Activated naive CD4-positive, alpha-beta T cell treated with anti-CD3 and anti-CD28 coated beads, Interleukin-2, amount 10 ng/mL, durations not matched to agents 7 days and 5 days (primary cell): ENCODE data around the gene PLXNB1.
A peak's percentile ranks its signal among the peaks of the same experiment; 100 is the strongest.

Source experiments
- CTCF ChIA-PET: fragments of 350-600 bp; sonication (Branson Sonifier 250); formaldehyde crosslinking; loops from one replicate; lab custom pipeline; 2021; ENCODE audit warnings: antibody characterized with exemption; lab: Charles Lee
- DNase-seq: peaks from one replicate; pipeline ENCODE4 v3.0.0-alpha.2; 2020
- H3K27ac Mint-ChIP-seq: one replicate; pipeline ENCODE4 v1.8.0; 2021; ENCODE audit warnings: mild to moderate bottlenecking, moderate library complexity, mixed read lengths
- H3K27me3 Mint-ChIP-seq: one replicate; pipeline ENCODE4 v1.8.0; 2021; ENCODE audit warnings: mild to moderate bottlenecking, mixed read lengths
- H3K36me3 Mint-ChIP-seq: one replicate; pipeline ENCODE4 v1.8.0; 2021; ENCODE audit warnings: mixed read lengths
- H3K4me1 Mint-ChIP-seq: one replicate; pipeline ENCODE4 v1.8.0; 2021; ENCODE audit warnings: mixed read lengths
- H3K4me3 Mint-ChIP-seq: one replicate; pipeline ENCODE4 v1.8.0; 2021; ENCODE audit warnings: mild to moderate bottlenecking, moderate library complexity, mixed read lengths
- H3K9me3 Mint-ChIP-seq: one replicate; pipeline ENCODE4 v1.8.0; 2021; ENCODE audit warnings: mixed read lengths

PLXNB1 gene

DNA sequence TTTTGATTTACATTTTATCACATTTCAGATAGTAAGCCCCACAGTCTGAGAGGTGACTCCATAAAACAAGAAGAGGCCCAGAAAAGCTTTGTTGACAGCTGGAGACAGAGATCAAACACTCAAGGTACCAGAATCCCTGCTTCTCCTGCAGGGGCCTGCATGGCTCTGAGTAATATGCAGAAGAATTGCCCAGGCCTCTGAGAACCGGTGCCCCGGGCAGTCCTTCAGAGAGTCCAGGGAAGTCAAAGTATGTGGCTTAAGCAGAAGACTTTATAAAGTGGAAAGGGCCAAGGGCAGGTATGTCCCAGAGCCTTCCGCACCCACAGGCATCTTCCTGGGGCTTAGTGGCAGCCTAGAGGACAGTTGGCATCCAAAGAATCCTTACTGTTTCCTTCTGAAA, 29.4 kb upstream of the PLXNB1 start:
- CTCF ChIA-PET = interaction anchor here (1.6 to 3.9 kb wide), 3 partner anchors 23 to 48 kb away, joined by 4 to 22 read pairs (median 9); no protein-coding TSS in a partner anchor
- H3K36me3 Mint-ChIP-seq = peaks cover 30% of the 10 kb centered on the region
- H3K9me3 Mint-ChIP-seq = no peaks in the 10 kb centered on the region
- no peaks in the 10 kb centered on the region for H3K27me3 Mint-ChIP-seq
- no peak overlapping the region for H3K27ac Mint-ChIP-seq
- peak; percentile 8 for DNase-seq
- H3K4me3 Mint-ChIP-seq = no peak overlapping the region
- peaks cover 10% of the 10 kb centered on the region for H3K4me1 Mint-ChIP-seq

DNA sequence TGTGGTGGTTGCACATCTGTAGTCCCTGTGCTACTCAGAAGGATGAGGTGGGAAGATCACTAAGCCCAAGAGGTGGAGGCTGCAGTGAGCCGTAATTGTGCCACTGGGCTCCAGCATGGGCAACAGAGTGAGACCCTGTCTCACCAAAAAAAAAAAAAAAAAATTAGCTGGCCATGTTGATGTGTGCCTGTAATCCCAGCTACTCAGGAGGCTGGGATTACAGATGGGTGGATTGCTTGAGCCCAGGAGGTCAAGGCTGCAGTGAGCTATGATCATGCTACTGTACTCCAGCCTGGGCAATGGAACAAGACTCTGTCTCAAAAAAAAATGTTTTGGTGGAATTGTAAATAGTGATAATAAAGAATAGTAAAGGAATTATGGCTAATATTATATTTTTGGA, 26.6 kb upstream of the PLXNB1 start:
- CTCF ChIA-PET = interaction anchor here (3.9 kb wide), 1 partner anchor 21 kb away, joined by 22 read pairs; no protein-coding TSS in a partner anchor
- DNase-seq = peak; percentile 7
- peaks cover 48% of the 10 kb centered on the region for H3K36me3 Mint-ChIP-seq
- H3K27me3 Mint-ChIP-seq = no peaks in the 10 kb centered on the region
- H3K4me1 Mint-ChIP-seq = peaks cover 10% of the 10 kb centered on the region
- H3K4me3 Mint-ChIP-seq = no peak overlapping the region
- H3K27ac Mint-ChIP-seq = no peak overlapping the region
- H3K9me3 Mint-ChIP-seq = no peaks in the 10 kb centered on the region

DNA sequence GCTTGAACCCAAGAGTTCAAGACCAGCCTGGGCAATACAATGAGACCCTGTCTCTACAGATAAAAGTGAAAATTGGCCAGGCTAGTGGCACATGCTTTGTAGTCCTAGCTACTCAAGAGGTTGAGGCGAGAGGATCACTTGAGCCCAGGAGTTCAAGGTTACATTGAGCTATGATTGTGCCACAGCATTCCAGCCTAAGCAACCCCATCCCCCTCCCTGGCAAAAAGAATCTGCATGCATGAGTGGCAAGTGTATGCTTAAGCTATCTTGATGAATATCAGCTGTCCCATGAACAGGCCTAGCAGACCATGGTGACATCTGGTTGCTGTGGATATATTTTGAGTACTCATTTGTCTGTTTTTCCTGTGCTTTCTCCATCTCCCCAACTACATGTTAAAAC, 21.4 kb upstream of the PLXNB1 start:
- DNase-seq = no peak
- peaks cover 44% of the 10 kb centered on the region for H3K36me3 Mint-ChIP-seq
- CTCF ChIA-PET = interaction anchor here (1.1 to 2.8 kb wide), 3 partner anchors 13 to 102 kb away, joined by 3 to 16 read pairs (median 4); no protein-coding TSS in a partner anchor
- H3K4me1 Mint-ChIP-seq = peaks cover 26% of the 10 kb centered on the region
- no peak overlapping the region for H3K4me3 Mint-ChIP-seq
- no peaks in the 10 kb centered on the region for H3K27me3 Mint-ChIP-seq
- H3K27ac Mint-ChIP-seq = no peak overlapping the region
- H3K9me3 Mint-ChIP-seq = no peaks in the 10 kb centered on the region

DNA sequence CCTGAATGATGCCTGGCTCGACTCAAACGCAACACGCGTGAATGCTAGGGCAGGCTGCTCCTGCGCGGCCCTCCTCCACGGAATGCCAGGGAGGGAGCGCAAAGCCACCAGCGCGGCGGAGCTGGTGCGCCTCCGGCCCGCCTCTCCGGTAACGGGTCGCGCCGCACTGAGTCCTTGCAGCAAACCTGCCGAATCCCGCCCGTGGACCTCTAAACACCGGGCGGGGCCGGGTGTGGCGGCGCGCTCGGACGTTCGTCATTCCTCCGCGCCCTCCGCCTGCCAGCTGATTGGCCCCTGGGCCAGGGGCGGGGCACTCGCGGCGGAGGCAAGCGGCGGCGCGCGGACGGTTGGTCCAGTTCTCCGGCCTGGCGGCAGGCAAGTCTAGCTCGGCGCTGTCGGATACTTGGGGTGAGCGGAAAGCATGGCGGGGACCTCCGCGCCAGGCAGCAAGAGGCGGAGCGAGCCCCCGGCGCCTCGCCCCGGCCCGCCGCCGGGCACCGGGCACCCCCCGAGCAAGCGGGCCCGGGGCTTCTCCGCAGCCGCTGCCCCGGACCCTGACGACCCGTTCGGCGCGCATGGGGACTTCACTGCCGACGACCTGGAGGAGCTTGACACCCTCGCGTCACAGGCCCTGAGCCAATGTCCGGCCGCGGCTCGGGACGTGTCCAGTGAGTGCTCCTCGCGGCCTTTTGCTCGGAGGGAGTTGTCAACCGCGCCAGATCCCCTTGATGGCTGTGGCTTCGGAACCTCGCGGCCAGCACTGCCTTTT, 16.7 kb upstream of the PLXNB1 start, which contains the start of gene ATRIP:
Gene ATRIP, plus strand, starts transcription at position 313 of the 769 bp plus-strand sequence. Its CDS starts 109 bp downstream, at position 422.
- peak within 1 kb of the TSS; percentile 89 for H3K27ac Mint-ChIP-seq
- H3K4me3 Mint-ChIP-seq = peak within 1 kb of the TSS; percentile 88
- peaks cover 51% of the 10 kb centered on the region for H3K4me1 Mint-ChIP-seq
- no peaks in the 10 kb centered on the region for H3K9me3 Mint-ChIP-seq
- H3K36me3 Mint-ChIP-seq = peaks cover 44% of the 10 kb centered on the region
- peak; percentile 92 for DNase-seq
- H3K27me3 Mint-ChIP-seq = no peaks in the 10 kb centered on the region
- CTCF ChIA-PET = interaction anchor here (0.8 to 4.5 kb wide), 7 partner anchors 10 to 112 kb away, joined by 3 to 47 read pairs (median 4); no protein-coding TSS in a partner anchor

DNA sequence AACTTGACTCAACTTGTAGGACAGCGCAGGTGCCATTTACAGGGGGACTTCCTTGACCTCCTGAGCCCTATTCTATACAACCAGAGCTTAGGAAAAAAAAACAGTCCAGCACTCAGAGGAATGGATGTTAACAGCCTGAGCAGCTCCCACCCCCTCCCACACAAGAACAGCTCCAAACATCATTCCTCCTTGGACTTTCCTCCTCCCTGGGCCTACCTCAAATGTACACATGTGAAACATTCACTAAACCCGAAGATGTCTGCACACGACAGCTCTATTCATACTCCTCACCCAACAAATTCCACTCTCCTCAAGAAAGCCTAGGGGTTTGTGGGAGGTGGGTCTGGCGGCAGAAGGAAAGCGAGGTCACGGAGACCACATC, 16.1 kb upstream of the PLXNB1 start:
- H3K27ac Mint-ChIP-seq = peak overlapping the region; percentile 89
- peaks cover 57% of the 10 kb centered on the region for H3K4me1 Mint-ChIP-seq
- no peaks in the 10 kb centered on the region for H3K9me3 Mint-ChIP-seq
- peak; percentile 19 for DNase-seq
- H3K27me3 Mint-ChIP-seq = no peaks in the 10 kb centered on the region
- H3K4me3 Mint-ChIP-seq = peak overlapping the region; percentile 88
- peaks cover 46% of the 10 kb centered on the region for H3K36me3 Mint-ChIP-seq
- CTCF ChIA-PET = interaction anchor here (0.8 to 4.5 kb wide), 8 partner anchors 10 to 112 kb away, joined by 3 to 47 read pairs (median 4); no protein-coding TSS in a partner anchor

DNA sequence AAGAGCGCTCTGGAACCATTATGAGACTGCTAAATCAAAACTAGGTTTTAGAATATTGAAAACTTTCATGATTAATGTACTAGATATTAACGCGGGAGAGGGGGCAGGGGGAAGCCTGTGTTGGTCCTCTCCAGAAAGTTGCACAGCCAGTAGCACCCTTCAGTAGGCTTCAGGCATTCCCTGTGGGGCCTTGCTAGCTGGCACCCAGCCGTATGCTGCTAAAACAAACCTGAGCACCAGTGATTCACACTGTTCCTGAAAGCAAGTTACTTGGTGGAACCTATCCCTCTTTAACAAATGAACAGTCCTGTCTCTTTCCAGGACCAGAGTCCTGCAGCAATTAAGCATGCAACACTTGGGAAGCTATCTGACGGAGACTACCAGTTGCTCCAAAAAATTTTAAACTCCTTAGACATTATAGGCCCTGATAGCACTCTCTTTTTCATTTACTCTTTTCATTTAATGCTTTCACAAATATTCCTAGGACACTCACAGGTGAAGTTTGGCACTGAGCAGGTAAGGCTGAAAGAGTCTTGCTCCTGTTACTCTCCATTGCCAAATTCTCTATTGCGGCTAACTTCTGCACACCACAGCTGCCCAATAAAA, 15.5 kb upstream of the PLXNB1 start:
- peaks cover 51% of the 10 kb centered on the region for H3K36me3 Mint-ChIP-seq
- H3K9me3 Mint-ChIP-seq = no peaks in the 10 kb centered on the region
- no peaks in the 10 kb centered on the region for H3K27me3 Mint-ChIP-seq
- CTCF ChIA-PET = interaction anchor here (1.1 to 4.5 kb wide), 7 partner anchors 9 to 113 kb away, joined by 3 to 47 read pairs (median 4); no protein-coding TSS in a partner anchor
- peak overlapping the region; percentile 88 for H3K4me3 Mint-ChIP-seq
- peak overlapping the region; percentile 89 for H3K27ac Mint-ChIP-seq
- H3K4me1 Mint-ChIP-seq = peaks cover 61% of the 10 kb centered on the region
- DNase-seq = no peak

DNA sequence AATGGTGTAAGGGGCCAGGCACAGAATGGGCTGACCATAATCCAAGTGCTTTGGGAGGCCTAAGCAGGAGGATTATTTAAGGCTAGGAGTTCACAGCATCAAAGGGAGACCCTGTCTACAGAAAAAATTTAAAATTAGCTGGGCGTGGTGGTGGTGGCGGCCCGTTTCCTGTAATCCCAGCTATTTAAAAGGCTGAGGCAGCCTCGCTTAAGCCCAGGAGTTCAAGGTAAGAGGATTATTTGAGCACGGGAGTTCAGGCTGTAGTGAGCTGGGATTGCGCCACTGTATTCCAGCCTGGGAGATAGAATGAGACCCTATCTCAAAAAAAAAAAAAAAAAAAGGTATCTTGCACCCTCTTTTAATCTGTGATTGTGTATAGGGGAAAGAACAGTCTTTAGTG, 12.1 kb upstream of the PLXNB1 start:
- Mint-ChIP-seq H3K4me3 (peak overlapping the region; percentile 85), H3K36me3 (peaks cover 36% of the 10 kb centered on the region), H3K27ac (peak overlapping the region; percentile 91), H3K9me3 (no peaks in the 10 kb centered on the region), H3K4me1 (peaks cover 65% of the 10 kb centered on the region), H3K27me3 (no peaks in the 10 kb centered on the region)
- CTCF ChIA-PET = interaction anchor here (0.7 kb wide), 1 partner anchor 248 kb away, joined by 3 read pairs; no protein-coding TSS in a partner anchor
- peak; percentile 8 for DNase-seq

DNA sequence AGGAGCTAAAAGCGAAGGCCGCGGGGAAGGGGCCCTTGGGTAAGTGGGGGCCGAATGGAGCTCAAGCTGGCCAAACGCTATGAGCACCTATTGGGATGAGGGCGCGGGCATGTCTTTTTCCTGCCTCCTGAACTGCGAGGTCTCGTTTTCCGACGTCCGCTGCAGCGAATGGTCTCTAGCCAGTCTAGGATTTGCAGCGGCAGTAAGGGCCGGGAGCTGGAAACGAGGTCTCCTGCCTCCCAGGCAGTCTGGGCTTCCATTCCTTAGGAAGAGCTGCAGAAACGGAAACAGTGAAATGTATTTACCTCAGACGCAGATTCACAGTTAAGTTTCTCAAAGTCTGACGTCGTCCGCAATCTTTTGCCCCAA, 10.7 kb upstream of the PLXNB1 start:
- DNase-seq = no peak
- Mint-ChIP-seq H3K9me3 (no peaks in the 10 kb centered on the region), H3K4me3 (peak overlapping the region; percentile 85), H3K4me1 (peaks cover 54% of the 10 kb centered on the region), H3K36me3 (peaks cover 32% of the 10 kb centered on the region), H3K27me3 (no peaks in the 10 kb centered on the region), H3K27ac (peak overlapping the region; percentile 91)
- CTCF ChIA-PET = interaction anchor here (0.8 to 7.9 kb wide), 5 partner anchors 38 to 167 kb away, joined by 4 to 91 read pairs (median 5); no protein-coding TSS in a partner anchor

DNA sequence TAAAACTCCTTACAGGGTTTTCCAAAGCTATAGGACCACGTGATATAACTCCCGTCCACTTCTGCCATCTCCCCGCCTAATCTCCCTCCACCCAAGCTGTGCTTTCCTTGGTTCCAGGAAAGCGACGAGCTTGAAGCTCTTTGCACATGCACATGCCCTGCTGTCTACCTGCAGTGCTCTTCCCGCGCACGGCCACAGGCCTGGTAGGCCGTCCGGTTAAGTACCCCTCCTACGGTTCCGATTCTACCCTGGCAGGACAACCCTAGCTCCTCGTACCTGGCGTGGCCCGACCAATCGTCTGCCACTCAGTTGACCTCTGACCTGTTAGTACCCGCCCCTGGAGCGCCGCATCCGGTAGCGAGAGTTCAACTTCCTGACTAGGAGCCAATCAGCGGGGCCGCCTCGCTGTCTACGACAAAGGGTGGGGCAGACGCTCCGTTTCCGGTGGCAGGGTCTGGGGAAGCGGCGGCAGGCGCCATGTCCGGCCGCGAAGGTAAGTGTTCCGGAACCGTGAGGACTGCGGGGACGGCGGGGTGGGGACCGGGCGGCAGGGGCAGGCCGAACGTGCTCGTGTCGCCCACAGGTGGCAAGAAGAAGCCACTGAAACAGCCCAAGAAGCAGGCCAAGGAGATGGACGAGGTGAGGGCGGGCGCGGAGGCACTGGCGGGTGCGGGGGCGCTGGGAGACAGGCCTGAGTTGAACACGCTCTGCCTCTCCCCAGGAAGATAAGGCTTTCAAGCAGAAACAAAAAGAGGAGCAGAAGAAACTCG, 10.1 kb upstream of the PLXNB1 start, which contains the start of the genes CCDC51 and TMA7:
Gene CCDC51, minus strand, starts transcription at position 300 of the 770 bp plus-strand sequence. CDS start 4,991 bp downstream, outside the sequence.
Gene TMA7, plus strand, starts transcription at position 438 of the 770 bp plus-strand sequence. Its CDS starts 40 bp downstream, at position 478.
- Mint-ChIP-seq H3K27ac (peak within 1 kb of the TSS; percentile 91), H3K4me1 (peaks cover 52% of the 10 kb centered on the region), H3K9me3 (no peaks in the 10 kb centered on the region), H3K36me3 (peaks cover 32% of the 10 kb centered on the region), H3K27me3 (no peaks in the 10 kb centered on the region), H3K4me3 (peak within 1 kb of the TSS; percentile 85)
- peak; percentile 99 for DNase-seq
- CTCF ChIA-PET = interaction anchor here (0.6 to 7.9 kb wide), 13 partner anchors 10 to 867 kb away, joined by 3 to 91 read pairs (median 4); partner anchors contain the start of gene PLXNB1

DNA sequence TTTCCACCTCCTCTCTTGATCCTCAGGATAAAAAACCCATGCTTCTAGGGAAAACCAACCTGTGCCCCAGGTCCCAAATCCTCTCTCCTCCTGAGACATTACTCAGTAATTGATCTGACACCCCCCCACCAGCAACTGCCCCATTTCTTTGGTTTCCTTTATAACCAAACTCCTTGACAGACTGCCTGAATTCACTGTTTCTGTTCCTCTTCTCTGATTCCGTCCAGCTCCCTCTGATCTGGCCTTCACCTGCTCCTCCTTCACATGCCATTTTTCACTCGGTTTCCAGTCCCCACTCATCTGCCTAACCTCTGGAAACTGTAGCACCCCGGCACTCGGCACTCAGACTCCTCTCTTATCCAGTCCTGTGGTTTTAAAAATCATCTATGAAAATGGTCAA, 7.9 kb upstream of the PLXNB1 start:
- H3K4me1 Mint-ChIP-seq = peaks cover 57% of the 10 kb centered on the region
- H3K27ac Mint-ChIP-seq = no peak overlapping the region
- DNase-seq = no peak
- H3K27me3 Mint-ChIP-seq = no peaks in the 10 kb centered on the region
- H3K36me3 Mint-ChIP-seq = peaks cover 22% of the 10 kb centered on the region
- no peaks in the 10 kb centered on the region for H3K9me3 Mint-ChIP-seq
- no peak overlapping the region for H3K4me3 Mint-ChIP-seq
- CTCF ChIA-PET = interaction anchor here (1.3 to 7.9 kb wide), 7 partner anchors 9 to 245 kb away, joined by 3 to 170 read pairs (median 54); partner anchors contain the start of gene ATRIP

DNA sequence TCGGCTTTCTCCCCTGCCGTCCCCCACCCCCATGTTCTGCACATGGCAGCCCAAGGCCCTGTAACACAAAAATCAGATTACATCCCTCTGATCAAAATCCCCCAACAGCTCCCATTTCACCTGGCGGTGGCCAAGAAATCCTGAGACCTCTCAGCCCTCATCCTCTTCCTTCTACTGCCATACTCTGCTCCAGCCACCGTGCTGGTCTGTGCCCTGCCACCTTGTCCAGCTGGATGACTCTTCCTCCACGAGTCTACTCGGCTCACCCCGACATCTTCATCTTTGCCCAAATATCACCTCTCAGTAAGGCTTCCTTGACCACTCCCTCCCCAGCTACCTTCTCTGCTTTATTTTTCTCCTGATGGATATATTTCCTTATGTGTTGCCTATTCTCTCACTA, 7.0 kb upstream of the PLXNB1 start:
- Mint-ChIP-seq H3K4me1 (peaks cover 50% of the 10 kb centered on the region), H3K27me3 (no peaks in the 10 kb centered on the region), H3K4me3 (no peak overlapping the region), H3K27ac (no peak overlapping the region), H3K9me3 (no peaks in the 10 kb centered on the region), H3K36me3 (peaks cover 15% of the 10 kb centered on the region)
- peak; percentile 16 for DNase-seq
- CTCF ChIA-PET = interaction anchor here (0.8 to 7.9 kb wide), 43 partner anchors 10 to 249 kb away, joined by 3 to 170 read pairs (median 8); partner anchors contain the start of genes ATRIP, CDC25A, FBXW12 and NCKIPSD

DNA sequence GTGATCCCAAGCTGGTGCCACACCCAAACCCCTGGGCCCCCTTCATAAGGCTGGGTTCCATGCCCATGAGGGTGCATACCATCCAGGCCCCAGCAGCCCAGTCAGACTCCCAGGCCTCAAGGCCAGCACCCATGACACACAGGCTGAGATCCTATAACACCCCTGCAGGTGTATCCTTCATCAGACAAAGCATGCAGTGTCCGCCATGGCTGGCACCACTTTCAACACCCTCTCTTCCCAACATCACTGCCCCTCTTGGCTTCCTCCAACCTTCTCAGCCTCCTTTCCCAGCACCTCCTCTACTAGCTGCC, 6.5 kb upstream of the PLXNB1 start:
- H3K4me3 Mint-ChIP-seq = no peak overlapping the region
- H3K27ac Mint-ChIP-seq = no peak overlapping the region
- CTCF ChIA-PET = interaction anchor here (0.6 to 7.9 kb wide), 72 partner anchors 7 to 348 kb away, joined by 3 to 170 read pairs (median 6); partner anchors contain the start of genes ATRIP, CDC25A, FBXW12 and NCKIPSD
- peaks cover 45% of the 10 kb centered on the region for H3K4me1 Mint-ChIP-seq
- DNase-seq = no peak
- peaks cover 15% of the 10 kb centered on the region for H3K36me3 Mint-ChIP-seq
- no peaks in the 10 kb centered on the region for H3K9me3 Mint-ChIP-seq
- no peaks in the 10 kb centered on the region for H3K27me3 Mint-ChIP-seq
